Hematopoietic multipotent progenitor cell (in vitro differentiated cells): ENCODE measurements around the gene MGLL. TPM values are rescaled to one million over a fixed set of nuclear protein-coding genes. Genes with fewer than 3 reads are reported as not detected.
A peak's percentile ranks its signal among the peaks of the same experiment; 100 is the strongest.

ENCODE experiments used
- DNase-seq, 3 donors: peaks; one replicate each; pipeline ENCODE4 v3.0.0-alpha.2; 2011 to 2015; ENCODE audit warnings: low read depth in 2 of 3, low spot score in 2 of 3
- total RNA-seq: library from RNA; depleted of rRNA; stranded (reverse); fragments of >200 nt; gene quantifications from one replicate; pipeline ENCODE4 v1.2.3, GENCODE V29; 2012

Gene MGLL
- total RNA-seq, 1 donor = 52.2 TPM

GRCh38 chr3:127761441-127761801 is 60.9 kb downstream of the MGLL start:
- DNase-seq = peak in 1 of 3 donors; percentile 58

GRCh38 chr3:127760791-127761440 is 61.4 kb downstream of the MGLL start:
- DNase-seq = no peak

- DNase-seq = no peak
Measured at GRCh38 chr3:127760361-127760760, 62.0 kb downstream of the MGLL start.

- DNase-seq = no peak
Measured at GRCh38 chr3:127759826-127760225, 62.5 kb downstream of the MGLL start.

GRCh38 chr3:127758013-127758412 is 64.3 kb downstream of the MGLL start:
- no peak for DNase-seq

- DNase-seq = no peak
Measured at GRCh38 chr3:127755305-127755681, 67.0 kb downstream of the MGLL start.

- DNase-seq = peak in 1 of 3 donors; percentile 51
Measured at GRCh38 chr3:127754411-127755304, 67.7 kb downstream of the MGLL start.

GRCh38 chr3:127753898-127754410 is 68.4 kb downstream of the MGLL start:
- DNase-seq = no peak

GRCh38 chr3:127753338-127753737 is 69.0 kb downstream of the MGLL start:
- DNase-seq = no peak

GRCh38 chr3:127751782-127752181 is 70.5 kb downstream of the MGLL start:
- DNase-seq = no peak

GRCh38 chr3:127751163-127751621 is 71.1 kb downstream of the MGLL start:
- DNase-seq = no peak

GRCh38 chr3:127750226-127751031 is 71.9 kb downstream of the MGLL start:
- peak in 2 of 3 donors; percentile 55 to 80 for DNase-seq

GRCh38 chr3:127749787-127750225 is 72.5 kb downstream of the MGLL start:
- DNase-seq = peak in 2 of 3 donors; percentile 47 to 65

GRCh38 chr3:127749361-127749760 is 73.0 kb downstream of the MGLL start:
- DNase-seq = no peak

- DNase-seq = no peak
Measured at GRCh38 chr3:127748754-127749327, 73.5 kb downstream of the MGLL start.

GRCh38 chr3:127747751-127748521 is 74.4 kb downstream of the MGLL start:
- DNase-seq = no peak

GRCh38 chr3:127747066-127747465 is 75.2 kb downstream of the MGLL start:
- no peak for DNase-seq

GRCh38 chr3:127746400-127747057 is 75.8 kb downstream of the MGLL start:
- DNase-seq = no peak
